GM10847 (cell line): ENCODE measurements around the gene MYO10.

Experiments
- POLR2A ChIP-seq: IDR thresholded peaks from 2 replicates; pipeline ENCODE4 v1.6.1; 2011; ENCODE audit not compliant: insufficient read length; ENCODE audit errors: extremely low read depth

The MYO10 gene

GRCh38 chr5:16618138-16618897, 317.8 kb downstream of the MYO10 start:
- TF ChIP-seq POLR2A, result no peak

DNA sequence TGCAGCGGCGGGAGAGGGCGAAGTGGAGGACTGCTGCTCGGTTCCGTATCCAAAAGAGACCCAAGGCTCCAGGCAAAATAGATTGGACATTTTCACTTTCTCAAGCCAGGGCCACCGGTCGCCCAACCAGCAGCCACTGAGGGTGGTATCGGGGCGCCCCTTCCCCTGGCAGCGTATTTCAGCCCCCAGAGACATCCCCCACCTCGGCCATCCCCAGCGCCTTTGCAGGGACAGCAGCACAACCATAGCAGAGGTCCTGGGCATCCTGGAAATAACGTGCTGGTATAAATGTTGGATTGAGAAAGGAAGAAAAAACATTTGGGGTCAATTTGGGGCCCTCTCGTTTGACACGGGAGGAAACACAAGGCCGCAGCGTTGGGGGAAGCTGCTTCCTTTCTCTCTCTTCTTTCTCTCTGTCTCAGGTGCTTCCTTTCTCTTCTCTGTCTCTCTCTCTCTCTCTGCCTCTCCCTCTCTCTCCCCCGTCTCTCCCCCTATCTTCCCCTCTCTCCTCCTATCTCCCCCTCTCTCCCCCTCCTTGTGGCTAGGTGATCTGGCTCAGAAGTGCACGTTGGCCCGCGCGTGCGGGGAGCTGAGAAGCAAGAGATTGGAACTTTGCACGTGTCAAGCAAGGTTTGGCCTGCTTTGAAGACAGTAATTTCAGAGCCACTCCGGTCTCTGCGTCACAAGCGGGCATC, 318.7 kb downstream of the MYO10 start:
- no peak for TF ChIP-seq POLR2A

GRCh38 chr5:16616536-16617273, 319.4 kb downstream of the MYO10 start, which contains the start of gene RETREG1:
RETREG1 (minus strand) TSS chr5:16616997; CDS start chr5:16616971, 26 bp downstream.
- no peak for TF ChIP-seq POLR2A

DNA sequence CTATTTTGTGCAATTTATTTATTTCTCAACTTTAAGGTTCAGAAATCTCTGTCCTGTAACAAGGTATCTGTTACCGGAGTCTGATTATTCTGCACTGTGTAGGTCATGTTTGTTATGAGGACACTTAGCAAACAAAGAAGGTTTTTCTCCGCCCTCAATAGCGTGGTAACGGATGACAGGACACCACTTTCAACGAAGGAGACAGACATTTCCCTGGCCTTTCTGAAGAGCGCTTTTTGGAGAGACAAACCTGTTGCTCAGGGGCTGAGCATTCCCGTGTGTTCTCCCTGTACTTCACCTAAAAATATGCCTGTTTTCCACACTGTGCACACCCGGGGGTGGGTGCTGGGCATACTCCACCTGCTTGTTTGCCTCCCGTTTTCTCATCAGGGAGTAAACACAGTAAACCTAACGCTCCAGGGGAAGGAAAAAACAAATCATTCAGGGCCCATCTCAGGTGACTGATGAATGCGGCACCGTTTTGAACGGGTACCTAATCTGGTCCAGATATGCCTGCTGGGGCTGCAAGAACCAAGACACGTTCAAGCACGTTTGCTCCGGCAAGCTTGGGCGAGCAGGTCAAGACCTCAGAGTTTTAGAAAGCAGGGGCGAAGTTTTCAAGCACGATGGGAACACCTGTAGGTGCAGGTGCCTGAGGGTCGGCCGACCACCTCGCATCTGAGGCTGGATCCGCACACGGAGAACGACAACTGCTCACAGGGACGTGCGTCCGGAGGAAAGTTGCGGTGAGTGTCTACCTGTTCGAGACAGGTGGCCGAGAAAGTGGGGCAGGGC, 320.1 kb downstream of the MYO10 start:
- no peak for TF ChIP-seq POLR2A

GRCh38 chr5:16612007-16612406, 324.1 kb downstream of the MYO10 start:
- TF ChIP-seq POLR2A, result no peak
